Activated CD4-positive, alpha-beta T cell treated with anti-CD3 and anti-CD28 coated beads, Interleukin-2, amount 50 U/mL, for 48 hours (primary cell): Measurements from ENCODE around the gene CLEC16A.
"Not testable (repeated sequence)": the region's sequence is repeated elsewhere in the genome, so short reads cannot be mapped to it uniquely, and the experiment has no call there.

Experiments used
- DNase-seq, 2 experiments: peaks; one replicate each; pipeline ENCODE4 v3.0.0-alpha.2; 2020

The CLEC16A gene

GRCh38 chr16:11088831-11089230 lies 144.5 kb downstream of the CLEC16A start:
- DNase-seq: no peak

GRCh38 chr16:11089504-11090124 lies 145.2 kb downstream of the CLEC16A start:
- no peak for DNase-seq

GRCh38 chr16:11090232-11090631 lies 145.9 kb downstream of the CLEC16A start:
- DNase-seq: no peak

- peak in 1 of 2 experiments; percentile 65 for DNase-seq
Observed at GRCh38 chr16:11091021-11091785, 146.8 kb downstream of the CLEC16A start.

GRCh38 chr16:11092788-11093571 lies 148.6 kb downstream of the CLEC16A start:
- DNase-seq: no peak

- DNase-seq: peak in 1 of 2 experiments; percentile 50
Observed at GRCh38 chr16:11093572-11094074, 149.3 kb downstream of the CLEC16A start.

GRCh38 chr16:11094075-11094856 lies 149.9 kb downstream of the CLEC16A start:
- peak; percentile 74 to 82 for DNase-seq

GRCh38 chr16:11094857-11095565 lies 150.6 kb downstream of the CLEC16A start:
- peak in 1 of 2 experiments; percentile 45 for DNase-seq

GRCh38 chr16:11095935-11096334 lies 151.6 kb downstream of the CLEC16A start:
- DNase-seq: no peak

- no peak for DNase-seq
Observed at GRCh38 chr16:11097094-11097786, 152.9 kb downstream of the CLEC16A start.

- DNase-seq: no peak
Observed at GRCh38 chr16:11097787-11098167, 153.4 kb downstream of the CLEC16A start.

GRCh38 chr16:11098601-11099390 lies 154.4 kb downstream of the CLEC16A start:
- no peak for DNase-seq

- peak in 1 of 2 experiments; percentile 43 for DNase-seq
Observed at GRCh38 chr16:11099672-11100205, 155.4 kb downstream of the CLEC16A start.

- peak; percentile 75 to 83 for DNase-seq
Observed at GRCh38 chr16:11100239-11100750, 155.9 kb downstream of the CLEC16A start.

- no peak for DNase-seq
Observed at GRCh38 chr16:11101283-11101682, 156.9 kb downstream of the CLEC16A start.

GRCh38 chr16:11101695-11102522 lies 157.5 kb downstream of the CLEC16A start:
- DNase-seq: no peak

- DNase-seq: no peak
Observed at GRCh38 chr16:11102523-11102898, 158.1 kb downstream of the CLEC16A start.

- not testable (repeated sequence) for DNase-seq
Observed at GRCh38 chr16:11103301-11103700, 158.9 kb downstream of the CLEC16A start.
